ENCODE measurements around the gene KCNQ1.
A peak's percentile ranks its signal among the peaks of the same experiment; 100 is the strongest.

The KCNQ1 gene

DNA sequence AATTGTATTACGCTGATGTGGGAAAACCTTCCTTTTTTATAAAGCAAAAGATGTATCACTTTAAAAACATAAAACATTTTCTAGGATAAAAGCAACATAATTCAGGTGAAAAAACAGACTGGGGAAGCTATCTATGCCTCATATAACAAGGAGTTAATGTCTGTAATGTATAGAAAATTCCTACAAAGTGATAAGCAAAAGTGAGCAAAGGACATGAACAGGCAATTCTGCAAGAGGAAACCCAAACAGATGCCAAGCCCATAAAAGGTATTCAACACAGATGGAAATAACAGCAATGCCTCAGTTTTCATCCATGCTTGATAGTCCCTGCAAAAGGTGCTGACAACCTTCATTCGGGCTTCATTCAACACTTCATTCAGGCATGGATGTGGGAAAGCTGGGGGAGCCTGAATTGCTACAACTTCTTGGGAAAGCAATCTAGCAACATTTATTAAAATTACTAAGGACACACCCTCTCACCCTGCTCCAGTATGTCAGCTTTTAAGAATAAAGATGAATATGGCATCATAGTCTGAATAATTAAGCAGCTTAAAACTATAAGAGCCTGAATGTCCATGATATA lies 215.6 kb downstream of the KCNQ1 start:
- DNase-seq, result no peak

DNA sequence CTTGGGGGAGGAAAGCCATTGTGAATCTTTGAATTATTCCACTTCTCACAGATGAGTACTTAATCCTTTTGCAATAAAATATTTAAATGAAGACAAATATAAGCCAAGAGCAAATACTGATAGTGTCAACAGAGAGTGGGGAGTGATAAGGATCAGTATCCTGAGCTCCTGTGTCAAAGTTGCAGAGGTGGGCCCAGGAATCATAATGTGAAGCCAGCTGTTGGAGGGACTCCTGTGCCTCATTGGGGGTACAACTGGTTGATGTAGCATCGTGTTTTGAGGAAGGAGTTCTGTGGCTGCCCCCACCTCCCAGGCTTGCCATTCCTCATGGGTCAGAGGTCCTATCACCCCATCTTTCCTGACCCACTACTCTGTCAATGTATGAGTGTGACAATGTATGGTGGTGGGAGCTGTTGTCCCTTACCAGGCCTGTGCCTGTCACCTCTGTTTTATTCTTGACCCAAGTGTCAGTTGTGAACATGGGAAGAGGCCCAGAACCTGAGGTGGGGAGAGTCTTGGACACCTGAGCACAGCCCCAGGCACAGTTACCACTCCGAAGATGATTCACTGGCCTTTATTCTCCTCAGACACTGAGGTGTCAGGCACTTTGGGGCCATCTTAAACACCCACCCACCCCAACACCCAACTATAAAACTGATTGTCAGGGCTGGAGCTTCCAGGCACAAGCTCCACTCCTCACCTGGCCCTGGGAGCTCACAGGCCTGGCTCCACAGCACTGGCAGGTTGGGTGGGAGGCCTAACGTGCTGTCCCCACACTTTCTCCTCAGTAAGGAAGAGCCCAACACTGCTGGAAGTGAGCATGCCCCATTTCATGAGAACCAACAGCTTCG lies 216.6 kb downstream of the KCNQ1 start:
- DNase-seq, result no peak

- DNase-seq, result no peak
These were observed 217.2 kb downstream of the KCNQ1 start for GRCh38 chr11:2662024-2662312.

GRCh38 chr11:2662430-2663299 lies 217.9 kb downstream of the KCNQ1 start:
- peak; percentile 43 for DNase-seq

DNA sequence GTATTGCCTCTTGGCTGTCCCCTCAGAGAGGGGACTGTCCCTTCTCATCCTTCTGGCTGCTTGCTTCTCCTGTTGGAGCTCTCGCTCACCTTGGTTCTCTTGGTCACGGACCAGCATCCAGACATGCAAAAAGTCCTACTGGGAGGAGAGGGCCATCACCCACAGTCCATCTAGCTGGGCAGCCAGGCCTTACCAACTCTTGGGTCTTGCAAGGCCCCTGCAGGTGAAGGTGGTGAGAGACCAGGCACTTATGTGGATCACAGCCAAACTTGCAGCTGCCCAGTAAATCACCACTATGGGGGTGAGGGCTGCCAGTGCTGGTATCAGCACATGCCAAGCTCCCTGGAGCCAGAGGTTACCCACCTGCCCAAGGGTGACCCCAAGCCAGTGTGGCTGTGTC lies 218.7 kb downstream of the KCNQ1 start:
- peak; percentile 42 for DNase-seq

GRCh38 chr11:2663915-2664314 lies 219.1 kb downstream of the KCNQ1 start:
- DNase-seq, result no peak

DNA sequence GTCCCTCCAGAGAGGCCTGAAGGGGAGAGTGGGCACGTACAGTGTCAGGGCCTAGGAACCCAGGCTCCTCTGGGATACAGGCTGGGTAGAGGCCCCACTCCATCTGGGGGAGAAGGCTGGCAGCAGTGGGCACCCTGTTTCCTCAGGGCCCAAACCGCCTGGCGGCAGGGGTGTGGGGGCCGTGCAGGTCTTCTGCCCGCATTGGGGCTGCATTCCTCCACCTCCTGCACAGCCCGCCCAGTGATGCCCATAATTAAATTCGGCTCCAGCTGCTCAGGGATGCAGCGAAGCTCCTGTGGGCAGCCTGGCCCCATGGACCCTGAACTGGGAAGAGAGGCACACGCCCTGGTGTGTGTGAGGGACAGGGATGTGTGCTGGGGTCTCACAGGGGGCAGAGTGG lies 219.6 kb downstream of the KCNQ1 start:
- peak; percentile 34 for DNase-seq

- DNase-seq, result peak; percentile 39
These were observed 220.2 kb downstream of the KCNQ1 start for GRCh38 chr11:2664791-2665525.

- DNase-seq, result no peak
These were observed 221.0 kb downstream of the KCNQ1 start for GRCh38 chr11:2665526-2666400.

- DNase-seq, result peak; percentile 34
These were observed 221.6 kb downstream of the KCNQ1 start for GRCh38 chr11:2666401-2666741.

- peak; percentile 34 for DNase-seq
These were observed 222.2 kb downstream of the KCNQ1 start for GRCh38 chr11:2666828-2667570.

- DNase-seq, result no peak
These were observed 223.1 kb downstream of the KCNQ1 start for GRCh38 chr11:2667940-2668339.

DNA sequence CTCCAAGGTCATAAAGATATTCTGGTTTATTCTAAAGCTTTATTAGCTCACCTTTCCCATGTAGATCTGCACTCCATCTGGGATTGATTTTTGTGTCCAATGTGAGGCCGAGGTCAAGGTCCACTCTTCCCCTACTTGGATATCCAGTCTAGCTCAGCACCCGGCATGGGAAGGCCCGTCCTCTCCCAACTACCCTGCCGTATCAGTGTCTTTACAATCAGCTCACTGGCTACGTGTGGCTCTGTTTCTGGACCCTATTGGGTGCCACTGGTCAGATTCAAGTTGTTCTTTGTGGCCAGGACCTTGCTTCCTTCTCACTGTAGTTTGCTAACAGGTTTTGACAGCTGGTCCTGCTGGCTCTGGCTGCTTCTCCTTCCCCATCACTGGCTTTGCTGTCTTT lies 224.1 kb downstream of the KCNQ1 start:
- no peak for DNase-seq

DNA sequence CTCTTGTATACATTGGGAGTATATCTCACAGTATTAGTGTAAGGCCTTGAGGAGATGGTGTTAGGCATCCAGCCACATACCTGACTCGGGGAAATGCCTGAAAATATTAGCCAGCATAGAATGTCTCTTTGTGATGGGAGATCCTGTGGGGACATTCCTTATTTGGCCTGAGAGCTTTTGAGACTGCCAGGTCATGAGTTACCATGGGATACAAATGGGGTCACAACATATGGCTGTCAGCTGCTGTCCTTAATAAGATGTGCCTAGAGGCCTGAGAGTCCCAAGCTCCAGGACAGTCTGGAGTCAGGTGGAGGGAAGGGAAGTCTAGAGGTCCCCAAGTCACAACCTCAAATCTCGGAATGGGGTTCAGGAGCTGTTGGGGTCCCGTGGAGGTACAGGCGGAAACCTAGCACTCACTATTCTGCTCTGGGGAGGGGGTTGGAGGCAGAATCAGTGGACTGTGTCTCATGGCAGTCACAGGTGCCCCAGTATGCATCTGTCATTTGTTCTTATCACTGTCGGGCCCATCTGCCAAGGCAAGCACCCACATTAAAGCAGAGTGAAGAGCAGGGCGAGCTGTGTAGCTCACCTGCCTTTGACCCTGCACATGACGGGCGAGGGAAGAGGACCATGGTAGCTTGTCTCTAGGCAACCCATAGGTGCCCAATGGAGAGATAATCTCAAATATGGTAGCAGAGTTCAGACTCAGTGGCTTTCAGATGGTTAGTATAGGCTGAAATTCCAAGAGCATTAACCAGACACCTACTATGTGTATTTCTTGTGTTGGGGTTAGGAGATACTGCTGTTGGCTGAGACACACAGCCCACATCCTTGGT lies 225.0 kb downstream of the KCNQ1 start:
- no peak for DNase-seq

GRCh38 chr11:2670541-2671100 lies 225.8 kb downstream of the KCNQ1 start:
- DNase-seq, result no peak

GRCh38 chr11:2671748-2672147 lies 226.9 kb downstream of the KCNQ1 start:
- DNase-seq, result peak; percentile 31

DNA sequence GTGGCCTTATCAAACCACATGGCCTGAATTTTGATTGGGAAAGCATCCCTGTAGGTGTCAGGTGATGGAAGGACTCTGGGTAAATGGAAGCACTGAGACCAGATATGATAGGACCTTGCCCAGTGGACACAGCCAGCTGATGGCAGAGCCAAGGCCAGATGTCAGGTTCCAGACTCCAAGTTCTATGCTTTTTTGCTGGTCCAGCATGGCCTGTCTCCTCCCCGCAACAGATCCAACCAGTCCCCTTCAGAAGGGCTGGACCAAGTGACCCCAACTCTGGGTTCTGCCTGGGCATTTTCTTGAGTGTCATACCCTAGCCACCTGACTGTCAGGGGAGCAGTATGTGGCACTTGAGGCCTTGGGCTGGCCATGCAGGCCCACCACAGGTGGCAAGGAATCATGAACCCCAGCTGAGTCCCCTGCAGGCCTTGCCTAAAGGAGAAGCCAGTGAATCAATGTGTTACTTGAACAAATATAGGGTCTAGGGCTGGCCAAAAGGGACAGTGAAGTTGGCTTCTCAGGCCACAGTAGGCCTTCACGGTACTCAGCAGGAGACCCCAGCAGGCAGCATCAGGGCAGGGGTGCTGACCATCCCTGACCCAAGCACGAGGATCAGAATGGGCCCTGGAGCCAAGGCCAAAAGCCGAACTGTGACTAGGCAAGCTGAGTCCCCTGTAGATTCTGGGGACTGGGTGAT lies 227.9 kb downstream of the KCNQ1 start:
- DNase-seq, result peak; percentile 32

DNA sequence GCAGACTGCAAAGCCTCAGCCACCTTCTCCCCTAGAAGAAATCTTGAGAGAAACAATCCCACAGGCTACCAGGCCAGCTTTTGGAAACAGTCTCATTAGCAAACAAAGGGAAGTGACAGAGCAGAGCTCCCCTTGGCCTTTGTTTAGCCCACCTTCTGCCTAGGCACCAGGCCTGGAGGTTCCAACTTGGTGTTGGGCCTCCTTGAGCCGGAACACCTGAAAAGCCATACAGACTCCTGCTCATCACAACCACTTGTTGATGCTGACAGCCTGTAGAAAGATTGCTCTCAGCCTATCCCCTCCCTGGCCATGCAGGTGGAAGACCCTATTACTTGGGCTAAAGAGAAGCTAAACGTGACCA lies 228.4 kb downstream of the KCNQ1 start:
- no peak for DNase-seq

- peak; percentile 37 for DNase-seq
These were observed 229.2 kb downstream of the KCNQ1 start for GRCh38 chr11:2673871-2674471.
